Lower leg skin (tissue), 4 donors: ENCODE measurements around the gene CCBE1. TPM values are rescaled to one million over a fixed set of nuclear protein-coding genes. Genes with fewer than 3 reads are reported as not detected.

ENCODE experiments used
- DNase-seq, 2 donors: peaks; one replicate each; pipeline ENCODE4 v3.0.0-alpha.2; 2019; ENCODE audit warnings: low spot score in 2 of 2
- H3K4me3 ChIP-seq: fragments of 200-600 bp; sonication (generic); 2 replicates; pipeline ENCODE4 v1.5.1; 2017; ENCODE audit warnings: mild to moderate bottlenecking, low read depth; ENCODE audit not compliant: poor library complexity, severe bottlenecking
- POLR2A ChIP-seq, 2 donors: fragments of 450-650 bp; IDR thresholded peaks; one replicate each; pipeline ENCODE4 v1.6.1; 2016 to 2017; ENCODE audit warnings: antibody characterized with exemption in 2 of 2, mild to moderate bottlenecking in 1 of 2, moderate library complexity in 1 of 2
- WGBS, 2 donors: methylation state at CpG; one replicate each; pipeline ENCODE4 v1.1.5; 2018; 5-methylcytosine and 5-hydroxymethylcytosine counted together
- intact Hi-C: fragments of 100-400 bp; cut with DNase I; formaldehyde crosslinking; loops from one replicate; pipeline ENCODE4 v1.15.0; 2023; ENCODE audit warnings: low total_unique reads
- total RNA-seq, 4 donors: library from RNA; depleted of rRNA; stranded (reverse); fragments of >200 nt; gene quantifications; one replicate each; pipeline ENCODE4 v1.1.0, GENCODE V29; 2016
- TF ChIP-seq, protein P1 (sequence below), 3 donors: fragments of 450-650 bp; IDR thresholded peaks; one replicate each; pipeline ENCODE4 v1.5.1; 2016; ENCODE audit warnings: antibody characterized with exemption in 3 of 3, mild to moderate bottlenecking in 3 of 3, moderate library complexity in 2 of 3

CCBE1 gene
- total RNA-seq, 4 donors from 2014 or later: 3.0 to 15.5 (median 3.2) TPM

DNA sequence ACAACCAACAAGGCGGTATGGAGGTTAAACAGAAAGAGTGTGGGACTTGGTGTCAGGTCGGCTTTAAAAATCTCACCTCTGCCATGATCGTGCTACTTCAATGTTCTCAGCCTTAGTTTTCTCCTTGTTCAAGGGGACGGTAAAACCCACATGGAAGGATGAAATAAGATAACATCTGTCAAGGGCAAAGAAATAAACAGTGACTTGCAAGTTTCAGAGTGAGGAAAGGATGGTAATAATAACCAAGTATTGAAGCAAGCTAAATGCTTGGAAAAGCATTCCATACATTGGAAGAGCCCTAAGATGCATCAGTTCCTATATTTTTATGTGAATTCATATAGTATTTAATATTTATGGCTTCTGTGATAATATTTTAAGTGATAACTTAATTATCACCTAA lies 308.4 kb downstream of the CCBE1 start:
- 80 to 86% methylated on average over 4 of the region's 4 CpGs for WGBS, 2 donors
- TF ChIP-seq POLR2A (IDR thresholded peaks at IDR 0.05): no peak
- TF ChIP-seq, protein P1, sequence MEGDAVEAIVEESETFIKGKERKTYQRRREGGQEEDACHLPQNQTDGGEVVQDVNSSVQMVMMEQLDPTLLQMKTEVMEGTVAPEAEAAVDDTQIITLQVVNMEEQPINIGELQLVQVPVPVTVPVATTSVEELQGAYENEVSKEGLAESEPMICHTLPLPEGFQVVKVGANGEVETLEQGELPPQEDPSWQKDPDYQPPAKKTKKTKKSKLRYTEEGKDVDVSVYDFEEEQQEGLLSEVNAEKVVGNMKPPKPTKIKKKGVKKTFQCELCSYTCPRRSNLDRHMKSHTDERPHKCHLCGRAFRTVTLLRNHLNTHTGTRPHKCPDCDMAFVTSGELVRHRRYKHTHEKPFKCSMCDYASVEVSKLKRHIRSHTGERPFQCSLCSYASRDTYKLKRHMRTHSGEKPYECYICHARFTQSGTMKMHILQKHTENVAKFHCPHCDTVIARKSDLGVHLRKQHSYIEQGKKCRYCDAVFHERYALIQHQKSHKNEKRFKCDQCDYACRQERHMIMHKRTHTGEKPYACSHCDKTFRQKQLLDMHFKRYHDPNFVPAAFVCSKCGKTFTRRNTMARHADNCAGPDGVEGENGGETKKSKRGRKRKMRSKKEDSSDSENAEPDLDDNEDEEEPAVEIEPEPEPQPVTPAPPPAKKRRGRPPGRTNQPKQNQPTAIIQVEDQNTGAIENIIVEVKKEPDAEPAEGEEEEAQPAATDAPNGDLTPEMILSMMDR (IDR thresholded peaks at IDR 0.05): no peak
- H3K4me3 ChIP-seq: no peak overlapping the region
- DNase-seq: no peak
- intact Hi-C loops: no loop called here

DNA sequence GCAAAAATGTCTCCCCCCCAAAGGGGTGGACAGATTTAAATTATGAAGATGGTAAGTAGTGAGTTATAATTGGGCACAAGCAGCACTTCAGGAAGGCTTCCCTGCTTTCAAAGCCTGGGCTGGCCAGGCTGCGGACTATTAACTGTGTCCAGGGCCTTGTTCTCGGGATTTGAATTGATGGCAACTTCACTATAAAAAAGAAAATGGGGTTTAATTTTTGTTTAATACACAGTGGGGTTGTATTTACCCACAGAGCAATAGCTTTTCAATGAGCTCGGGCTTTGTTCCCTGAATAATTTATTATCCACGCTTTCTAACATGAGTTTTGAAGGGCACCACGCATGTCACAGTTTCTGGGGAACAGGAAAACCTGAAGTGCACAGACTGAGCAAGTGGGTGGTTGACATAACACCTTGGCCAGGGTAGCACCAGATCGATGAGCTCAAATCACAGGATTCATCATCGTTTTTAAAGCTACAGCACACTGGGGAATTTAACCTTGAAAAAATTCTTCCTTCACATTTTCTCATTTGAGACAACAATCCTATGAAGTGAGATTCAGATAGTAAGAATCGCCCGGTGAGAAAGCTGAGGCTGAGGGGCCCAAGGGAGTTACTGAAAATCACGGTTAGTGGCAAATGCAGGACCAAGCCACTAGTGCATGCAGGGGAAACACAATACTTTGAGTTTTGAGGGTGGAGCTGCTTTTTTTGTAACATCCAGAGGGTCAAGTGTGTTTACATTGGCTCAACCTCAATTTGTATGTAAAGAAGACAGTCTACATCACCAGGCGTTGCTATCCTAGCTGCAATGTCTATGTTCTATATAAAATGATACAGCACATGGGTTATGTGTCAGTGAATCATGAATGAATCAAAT lies 309.3 kb downstream of the CCBE1 start:
- intact Hi-C loops: no loop called here
- no peak overlapping the region for H3K4me3 ChIP-seq
- DNase-seq: no peak
- 83 to 84% methylated on average over 11 of the region's 11 CpGs for WGBS, 2 donors
- TF ChIP-seq POLR2A (IDR thresholded peaks at IDR 0.05): no peak
- TF ChIP-seq, protein P1 (IDR thresholded peaks at IDR 0.05): no peak

DNA sequence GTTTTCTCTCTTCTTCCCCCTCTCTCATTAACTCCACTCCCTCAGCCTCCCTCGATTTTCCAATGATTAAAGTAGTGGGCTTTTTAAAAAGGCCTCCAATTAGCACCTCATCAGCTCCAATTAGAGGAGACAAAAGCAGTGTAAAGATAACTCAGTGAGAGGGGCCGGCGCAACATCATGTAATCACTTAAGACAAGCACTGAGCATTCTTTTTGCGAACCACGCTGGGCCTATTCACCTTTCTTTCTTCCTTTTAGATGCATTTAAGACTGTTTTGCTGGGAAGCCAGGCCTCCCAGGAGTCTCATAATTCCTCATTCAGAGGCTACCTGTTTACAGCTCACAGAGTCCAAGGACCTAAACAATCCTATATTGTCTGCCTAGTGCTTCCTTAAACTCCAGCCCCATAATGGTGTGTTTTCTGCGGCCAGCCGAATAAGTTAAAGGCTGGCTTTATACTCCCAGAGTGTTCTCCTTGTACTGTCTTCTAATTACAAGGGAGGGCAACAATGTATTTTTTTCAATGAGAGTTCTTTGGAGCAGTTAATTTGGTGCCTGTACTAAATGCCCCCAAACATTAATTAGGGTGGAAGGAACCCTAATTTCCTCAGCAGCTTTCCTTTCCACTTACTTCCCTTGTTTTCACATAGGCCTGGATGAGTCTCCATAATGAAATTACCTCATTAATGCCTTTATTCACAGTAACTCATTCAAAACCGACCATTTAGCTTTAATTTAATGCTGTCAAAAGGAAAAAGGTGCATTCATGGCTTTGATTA lies 310.1 kb downstream of the CCBE1 start:
- no peak overlapping the region for H3K4me3 ChIP-seq
- no peak for TF ChIP-seq POLR2A (IDR thresholded peaks at IDR 0.05)
- TF ChIP-seq, protein P1 (IDR thresholded peaks at IDR 0.05): no peak
- intact Hi-C loops: no loop called here
- WGBS, 2 donors: 74 to 78% methylated on average over 8 of the region's 8 CpGs
- no peak for DNase-seq

DNA sequence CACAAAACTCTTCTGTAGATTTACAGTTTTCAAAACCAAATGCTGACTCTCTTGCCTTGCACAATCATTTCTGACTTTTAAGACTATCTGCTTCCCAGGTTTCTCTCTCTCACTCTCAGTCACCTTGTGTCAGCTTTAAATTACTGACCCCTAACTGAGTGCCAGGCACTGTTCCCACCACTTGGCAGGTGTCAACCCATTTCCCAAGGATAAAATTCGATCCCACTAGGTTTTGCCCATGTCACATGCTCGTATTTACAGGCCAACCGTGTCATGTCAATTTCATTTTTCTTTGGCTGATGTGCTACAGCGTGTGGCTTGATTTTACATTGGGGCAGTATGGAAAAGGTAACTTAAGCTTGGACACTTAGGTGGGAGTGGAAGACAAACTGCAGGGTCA lies 312.0 kb downstream of the CCBE1 start:
- WGBS, 2 donors: 83 to 90% methylated on average over 4 of the region's 4 CpGs
- DNase-seq: no peak
- H3K4me3 ChIP-seq: no peak overlapping the region
- intact Hi-C loops: no loop called here
- TF ChIP-seq POLR2A (IDR thresholded peaks at IDR 0.05): no peak
- TF ChIP-seq, protein P1 (IDR thresholded peaks at IDR 0.05): no peak

DNA sequence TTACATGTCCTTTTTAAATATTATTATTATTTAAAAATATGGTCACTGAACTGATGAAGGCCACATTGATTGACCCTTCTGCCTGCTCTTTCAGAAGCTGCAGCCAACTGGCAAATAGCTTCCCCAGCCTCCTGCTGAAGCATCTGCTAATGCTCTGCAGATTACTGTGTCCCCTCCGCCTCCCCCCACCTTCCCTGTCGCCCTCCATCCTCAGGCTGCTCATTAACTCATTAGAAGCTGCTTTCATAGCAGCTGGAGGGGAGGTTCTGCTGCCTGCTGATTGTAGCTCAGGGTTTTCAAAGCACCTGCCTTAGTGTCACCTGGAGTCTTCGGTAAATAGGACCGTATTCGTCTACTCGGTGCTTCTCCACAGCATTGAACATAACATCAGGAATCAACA lies 313.4 kb downstream of the CCBE1 start:
- TF ChIP-seq POLR2A (IDR thresholded peaks at IDR 0.05): no peak
- TF ChIP-seq, protein P1 (IDR thresholded peaks at IDR 0.05): no peak
- intact Hi-C loops: no loop called here
- DNase-seq: no peak
- WGBS, 2 donors: 65 to 66% methylated on average over 6 of the region's 6 CpGs
- no peak overlapping the region for H3K4me3 ChIP-seq
